ENCODE measurements around the gene USP7. TPM values are rescaled to one million over a fixed set of nuclear protein-coding genes. Genes with fewer than 3 reads are reported as not detected.
"Not testable (repeated sequence)": the region's sequence is repeated elsewhere in the genome, so short reads cannot be mapped to it uniquely, and the experiment has no call there.

Gene USP7
- total RNA-seq, 1 donor from 2014 or later: 70.4 TPM

GRCh38 chr16:8925455-8925854 is 38.3 kb downstream of the USP7 start:
- no peak for DNase-seq (ENCODE audit: low read depth)

DNA sequence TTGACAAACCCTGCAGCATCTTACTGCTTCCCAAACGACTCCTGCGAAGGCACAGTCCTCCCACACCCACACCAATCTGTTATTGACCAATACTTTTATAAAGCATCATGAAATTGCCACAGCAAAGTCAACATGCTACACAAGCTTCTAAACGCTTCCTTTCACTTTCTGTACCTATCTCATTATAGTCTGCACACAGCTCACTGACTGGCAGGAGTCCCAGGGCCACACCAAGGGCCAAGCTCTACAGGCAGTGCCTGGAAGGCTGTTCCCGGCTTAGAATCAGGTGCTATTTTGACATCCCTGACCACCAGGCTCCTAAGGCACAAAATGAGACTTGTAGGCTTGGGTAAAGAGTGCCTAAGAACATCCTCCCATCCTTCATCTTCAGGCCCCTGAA is 39.5 kb downstream of the USP7 start:
- peak; percentile 19 for DNase-seq (ENCODE audit: low read depth)

DNA sequence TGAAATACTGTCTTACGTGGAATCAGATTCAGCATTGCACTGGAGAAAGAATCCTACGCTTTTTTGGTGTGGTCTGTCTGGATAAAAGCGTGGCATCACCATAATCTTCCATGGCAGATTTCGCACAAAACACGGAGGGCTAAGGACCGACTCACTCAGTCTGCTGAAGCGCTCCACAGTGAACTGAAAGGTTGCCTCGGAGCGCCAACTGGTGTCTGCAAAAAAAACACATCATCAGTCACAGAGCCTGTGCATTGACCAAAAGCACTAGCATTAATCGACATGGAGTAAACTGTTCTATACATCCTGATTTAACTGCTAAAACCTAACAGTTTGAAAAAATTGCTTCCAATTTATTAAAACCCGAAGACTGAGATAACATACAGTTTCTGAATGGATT is 40.5 kb downstream of the USP7 start:
- DNase-seq (ENCODE audit: low read depth): no peak

DNA sequence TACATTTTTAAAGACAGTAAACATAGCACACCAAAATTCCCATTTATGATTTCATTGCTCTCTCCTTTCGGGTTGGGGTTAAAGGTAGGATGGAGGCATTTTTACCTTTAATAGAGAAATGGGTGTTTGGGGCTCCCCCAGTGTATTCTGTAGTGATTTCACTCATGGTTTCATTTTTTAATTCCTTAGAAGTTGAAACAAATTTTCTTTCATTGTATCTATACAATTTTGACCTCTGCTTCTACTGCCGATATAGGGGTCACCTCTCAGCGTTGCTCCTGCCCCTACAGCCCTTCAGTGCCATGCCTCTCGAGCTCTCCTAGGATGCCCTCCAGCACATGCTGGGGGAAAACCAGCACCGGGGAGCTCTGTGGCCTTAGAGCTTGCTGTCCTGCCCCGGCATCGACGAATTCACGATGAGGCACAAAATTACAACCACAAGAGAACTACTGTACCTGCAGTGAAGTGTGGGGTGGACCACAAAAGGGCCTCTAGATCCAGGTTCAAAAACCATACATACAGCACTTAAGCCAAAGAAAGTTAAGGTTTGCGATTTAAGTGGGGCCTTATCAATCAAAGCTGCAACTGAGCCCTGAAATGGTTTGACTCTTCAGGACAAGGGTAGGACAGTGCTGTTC is 42.2 kb downstream of the USP7 start:
- no peak for DNase-seq (ENCODE audit: low read depth)

DNA sequence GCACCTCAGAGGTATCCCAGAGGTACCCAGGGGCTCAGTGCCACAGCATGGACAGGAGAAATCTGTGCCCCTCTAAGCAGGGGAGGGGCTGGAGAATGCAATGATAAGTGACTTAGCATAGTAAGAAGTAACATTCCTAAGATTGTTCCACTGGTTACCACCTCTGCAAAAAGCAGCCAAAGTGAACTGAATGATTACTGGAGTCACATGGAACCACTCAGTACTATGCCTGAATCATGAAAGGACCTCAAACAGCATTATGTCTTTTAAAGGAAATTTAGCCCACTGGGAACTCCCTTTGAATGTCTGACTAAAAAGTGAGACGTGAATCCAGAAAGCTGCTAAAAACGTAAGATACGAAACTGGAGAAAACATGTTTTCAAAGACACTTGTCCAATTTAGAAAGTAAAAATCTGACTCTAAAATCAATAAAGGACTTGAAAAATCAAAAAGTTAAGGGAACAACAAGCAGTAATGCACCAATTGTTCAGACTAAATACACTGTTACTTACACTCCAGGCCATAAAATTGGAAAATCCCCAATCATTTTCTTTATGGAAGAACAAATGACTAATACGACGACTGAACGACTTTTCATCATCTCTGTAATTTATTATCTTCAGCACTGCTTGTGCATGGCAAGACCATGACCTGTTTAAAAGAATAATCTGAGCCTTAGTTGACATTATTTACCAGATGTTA is 42.9 kb downstream of the USP7 start:
- DNase-seq (ENCODE audit: low read depth): peak; percentile 33

- DNase-seq (ENCODE audit: low read depth): no peak
These were observed 43.7 kb downstream of the USP7 start for GRCh38 chr16:8919934-8920462.

GRCh38 chr16:8919089-8919933 is 44.4 kb downstream of the USP7 start:
- no peak for DNase-seq (ENCODE audit: low read depth)

GRCh38 chr16:8917336-8917735 is 46.4 kb downstream of the USP7 start:
- not testable (repeated sequence) for DNase-seq (ENCODE audit: low read depth)

- no peak for DNase-seq (ENCODE audit: low read depth)
These were observed 47.0 kb downstream of the USP7 start for GRCh38 chr16:8916541-8917225.

GRCh38 chr16:8915722-8916301 is 47.9 kb downstream of the USP7 start:
- no peak for DNase-seq (ENCODE audit: low read depth)

DNA sequence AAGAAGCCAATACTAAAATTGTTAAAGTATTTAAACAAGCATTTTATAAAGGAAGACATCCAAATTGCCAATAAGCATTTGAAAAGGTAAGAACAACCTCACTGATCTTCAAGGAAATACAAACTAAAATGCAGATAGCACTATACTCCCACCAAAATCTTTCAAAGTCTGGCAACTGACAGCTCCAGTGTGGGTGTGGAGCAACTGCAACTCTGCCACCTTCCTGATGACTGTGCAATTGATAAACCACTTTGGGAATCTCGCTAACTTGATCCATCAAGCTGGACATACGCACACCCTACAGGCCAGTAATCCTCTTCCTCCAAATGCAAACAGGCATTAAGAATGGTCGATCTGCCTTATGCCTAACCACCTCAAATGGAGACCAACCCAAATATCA is 49.6 kb downstream of the USP7 start:
- DNase-seq (ENCODE audit: low read depth): no peak

- DNase-seq (ENCODE audit: low read depth): no peak
These were observed 50.9 kb downstream of the USP7 start for GRCh38 chr16:8912793-8913192.

GRCh38 chr16:8910811-8911210 is 52.9 kb downstream of the USP7 start:
- DNase-seq (ENCODE audit: low read depth): no peak

GRCh38 chr16:8908810-8909468 is 54.8 kb downstream of the USP7 start:
- DNase-seq (ENCODE audit: low read depth): no peak

DNA sequence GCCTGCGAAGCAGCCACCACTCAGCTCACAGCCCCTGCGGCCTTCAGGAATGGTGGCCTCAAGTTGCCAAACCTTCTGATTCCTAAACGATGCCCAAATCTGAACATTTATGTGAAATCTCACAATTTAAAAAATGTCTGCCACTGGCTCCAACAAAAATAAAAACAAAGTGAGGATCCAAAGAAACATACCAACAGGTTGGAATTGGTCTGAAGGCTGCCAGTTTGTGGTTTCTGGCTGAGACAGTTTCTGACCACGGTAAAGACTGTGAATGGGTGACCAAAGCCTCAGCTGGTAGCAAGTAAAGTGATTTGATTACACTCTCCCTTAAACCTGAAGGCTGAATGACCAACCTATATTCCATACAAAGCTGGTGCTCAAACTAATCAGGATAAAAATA is 56.6 kb downstream of the USP7 start:
- DNase-seq (ENCODE audit: low read depth): peak; percentile 18

DNA sequence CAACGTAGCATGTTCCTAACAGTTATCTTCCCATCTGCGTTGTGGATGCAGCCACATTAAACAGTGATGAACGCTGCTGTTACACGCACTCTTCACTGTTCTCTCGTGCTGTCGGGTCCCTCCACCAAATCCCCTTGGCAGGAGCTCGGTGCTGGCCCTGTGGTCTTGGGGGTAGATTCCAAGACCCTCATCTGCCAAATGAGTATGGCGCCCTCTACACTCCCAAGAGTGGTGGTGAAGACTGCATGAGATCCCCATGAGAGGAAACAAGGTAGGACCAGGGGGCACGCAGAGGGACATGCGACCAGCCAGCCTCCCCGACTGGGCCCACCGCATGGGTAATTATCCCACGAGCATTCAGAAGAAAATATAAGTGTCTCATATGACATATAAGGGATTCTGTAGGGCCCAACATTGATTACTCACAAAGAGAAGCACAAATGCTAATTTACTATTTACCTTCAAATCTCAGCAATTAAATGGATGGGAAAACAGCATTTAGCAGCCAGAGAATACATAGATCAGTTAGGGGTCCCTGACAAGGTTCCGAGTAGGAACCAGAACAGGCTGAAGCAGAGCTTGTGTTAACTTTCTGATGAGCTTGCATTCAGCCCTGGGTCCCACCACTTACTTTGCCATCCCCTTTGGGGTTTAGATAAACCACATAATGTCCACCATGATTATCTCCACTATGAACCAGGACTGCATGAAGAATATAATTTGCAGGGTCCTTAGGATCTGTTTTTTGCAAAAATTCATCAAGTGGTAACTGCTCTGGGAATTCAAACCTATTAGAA is 57.7 kb downstream of the USP7 start:
- no peak for DNase-seq (ENCODE audit: low read depth)

DNA sequence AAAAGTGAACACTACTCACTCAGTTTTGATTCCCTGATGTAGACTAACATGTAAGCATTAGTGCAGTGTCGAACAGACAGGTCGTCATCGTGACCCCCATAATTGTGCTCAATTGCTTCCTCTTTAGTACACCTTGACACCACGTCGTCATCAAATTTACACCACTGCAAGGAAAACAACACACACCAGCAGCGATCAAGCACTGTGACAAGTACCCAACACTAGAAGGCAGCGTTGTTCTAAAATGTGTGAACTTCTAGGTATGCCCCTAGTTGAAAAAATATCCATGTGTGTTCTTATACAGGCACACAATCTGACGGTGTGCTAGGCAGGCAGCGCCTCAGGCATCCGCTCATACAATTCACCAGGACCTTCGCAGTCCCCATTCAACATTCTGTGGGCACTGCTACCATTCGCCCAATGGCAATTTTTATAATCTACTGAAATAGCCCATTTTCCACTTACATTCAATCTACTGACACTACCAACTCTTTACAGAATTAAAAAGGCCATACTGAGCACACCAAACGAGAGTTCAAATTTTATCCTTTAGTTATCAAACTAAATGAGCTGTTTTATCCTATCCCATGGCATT is 58.4 kb downstream of the USP7 start:
- DNase-seq (ENCODE audit: low read depth): peak; percentile 60

DNA sequence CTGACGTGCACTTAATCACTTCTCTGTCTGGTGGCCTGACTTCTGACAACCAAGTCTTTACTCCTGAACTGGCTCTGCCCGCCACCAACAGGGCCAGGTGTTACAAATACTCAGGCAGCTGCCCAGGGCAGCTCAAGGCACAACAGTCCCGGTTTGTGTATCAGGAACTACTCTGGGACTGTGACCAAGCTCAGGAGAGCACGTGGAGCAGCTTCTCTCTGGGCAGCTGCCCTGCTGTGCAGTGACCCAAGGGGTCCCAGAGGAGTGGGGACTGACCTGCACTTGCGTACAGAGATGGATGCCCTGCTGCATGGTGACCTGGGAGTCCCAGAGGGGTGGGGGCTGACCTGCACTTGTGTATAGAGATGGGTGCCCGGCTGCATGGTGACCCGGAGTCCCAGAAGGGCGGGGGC is 59.7 kb downstream of the USP7 start:
- DNase-seq (ENCODE audit: low read depth): no peak

- DNase-seq (ENCODE audit: low read depth): no peak
These were observed 60.7 kb downstream of the USP7 start for GRCh38 chr16:8903004-8903403.

Data from renal cortical epithelial cell (primary cell).